ENCODE measurements around the gene HBD.

Gene HBD

DNA sequence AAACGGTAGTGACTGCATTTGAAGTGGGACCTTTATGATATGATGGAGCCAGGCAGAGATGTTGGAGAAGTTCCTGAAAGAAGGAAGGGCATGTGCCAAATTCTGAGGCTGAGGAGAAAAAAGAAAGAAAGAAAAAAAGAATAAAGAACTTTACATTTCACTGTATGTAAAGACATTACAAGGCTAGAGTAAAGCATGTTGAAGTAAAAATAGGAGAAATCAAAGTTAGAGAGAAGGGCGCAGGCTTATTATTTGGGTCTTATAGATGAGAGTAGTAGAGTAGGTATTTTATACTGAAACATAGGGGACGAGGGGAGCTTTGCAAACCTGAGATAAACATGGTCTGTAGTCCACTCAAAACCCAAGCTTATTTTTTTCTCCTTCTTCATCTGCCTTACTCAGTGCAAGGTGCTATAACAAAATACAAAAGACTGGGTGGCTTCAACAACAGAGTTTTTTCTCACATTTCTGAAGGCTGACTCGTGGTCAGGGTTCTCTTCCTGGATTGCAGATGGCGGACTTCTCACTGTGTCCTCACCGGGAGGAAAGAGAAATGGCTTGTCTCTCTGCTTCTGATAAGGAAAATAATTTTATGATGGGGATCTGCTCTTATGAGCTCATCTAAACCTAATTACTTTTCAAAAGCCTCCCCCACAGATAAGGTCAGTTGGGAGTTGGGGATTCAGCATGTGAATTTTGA lies 12.6 kb upstream of the HBD start:
- H3K4me3 ChIP-seq (ENCODE audit: low read depth, low read length): no peak overlapping the region

DNA sequence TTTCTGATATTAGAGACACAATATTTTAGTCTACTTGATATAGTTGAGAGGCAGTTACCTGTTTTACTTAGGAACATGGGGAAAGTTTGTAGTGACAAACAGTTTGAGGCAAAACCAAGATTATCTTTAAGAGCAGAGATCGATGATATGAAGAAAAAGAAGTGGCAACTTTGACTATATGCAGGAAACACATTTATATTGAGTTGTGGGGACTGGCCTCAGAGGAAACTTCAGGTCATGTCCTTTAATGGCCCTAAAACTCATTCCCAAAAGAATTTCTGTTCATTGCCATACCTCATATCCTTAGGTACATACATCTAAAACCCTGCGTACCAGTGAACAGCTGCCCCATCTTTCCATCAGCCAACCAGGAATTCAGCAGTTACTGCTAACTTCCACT lies 10.9 kb upstream of the HBD start:
- no peak overlapping the region for H3K4me3 ChIP-seq (ENCODE audit: low read depth, low read length)
- TF ChIP-seq, protein P1, sequence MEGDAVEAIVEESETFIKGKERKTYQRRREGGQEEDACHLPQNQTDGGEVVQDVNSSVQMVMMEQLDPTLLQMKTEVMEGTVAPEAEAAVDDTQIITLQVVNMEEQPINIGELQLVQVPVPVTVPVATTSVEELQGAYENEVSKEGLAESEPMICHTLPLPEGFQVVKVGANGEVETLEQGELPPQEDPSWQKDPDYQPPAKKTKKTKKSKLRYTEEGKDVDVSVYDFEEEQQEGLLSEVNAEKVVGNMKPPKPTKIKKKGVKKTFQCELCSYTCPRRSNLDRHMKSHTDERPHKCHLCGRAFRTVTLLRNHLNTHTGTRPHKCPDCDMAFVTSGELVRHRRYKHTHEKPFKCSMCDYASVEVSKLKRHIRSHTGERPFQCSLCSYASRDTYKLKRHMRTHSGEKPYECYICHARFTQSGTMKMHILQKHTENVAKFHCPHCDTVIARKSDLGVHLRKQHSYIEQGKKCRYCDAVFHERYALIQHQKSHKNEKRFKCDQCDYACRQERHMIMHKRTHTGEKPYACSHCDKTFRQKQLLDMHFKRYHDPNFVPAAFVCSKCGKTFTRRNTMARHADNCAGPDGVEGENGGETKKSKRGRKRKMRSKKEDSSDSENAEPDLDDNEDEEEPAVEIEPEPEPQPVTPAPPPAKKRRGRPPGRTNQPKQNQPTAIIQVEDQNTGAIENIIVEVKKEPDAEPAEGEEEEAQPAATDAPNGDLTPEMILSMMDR (IDR thresholded peaks at IDR 0.05; ENCODE audit: borderline replicate concordance, insufficient read depth, low read depth, low read length): no peak

More for the DNA sequence above, 12.6 kb upstream of the HBD start:
- TF ChIP-seq, protein P1 (IDR thresholded peaks at IDR 0.05; ENCODE audit: borderline replicate concordance, insufficient read depth, low read depth, low read length): no peak

DNA sequence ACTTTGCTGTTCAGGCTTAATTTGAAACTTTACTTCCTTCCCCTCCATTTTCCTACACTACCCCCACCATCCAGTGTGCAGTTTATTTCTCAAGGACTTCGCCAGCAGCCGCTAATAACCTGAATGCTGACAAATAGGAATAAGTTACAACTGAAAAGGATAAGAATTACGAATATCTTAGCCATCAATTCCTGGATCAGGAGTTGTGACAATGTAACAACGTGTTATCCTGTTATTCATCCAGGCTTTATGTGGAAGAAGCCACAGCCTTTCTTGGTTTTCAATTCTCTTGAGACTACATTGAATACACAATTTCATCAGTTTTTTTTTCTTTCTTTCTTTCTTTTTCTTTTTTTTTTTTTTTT lies 9.5 kb upstream of the HBD start:
- TF ChIP-seq, protein P1 (IDR thresholded peaks at IDR 0.05; ENCODE audit: borderline replicate concordance, insufficient read depth, low read depth, low read length): no peak

DNA sequence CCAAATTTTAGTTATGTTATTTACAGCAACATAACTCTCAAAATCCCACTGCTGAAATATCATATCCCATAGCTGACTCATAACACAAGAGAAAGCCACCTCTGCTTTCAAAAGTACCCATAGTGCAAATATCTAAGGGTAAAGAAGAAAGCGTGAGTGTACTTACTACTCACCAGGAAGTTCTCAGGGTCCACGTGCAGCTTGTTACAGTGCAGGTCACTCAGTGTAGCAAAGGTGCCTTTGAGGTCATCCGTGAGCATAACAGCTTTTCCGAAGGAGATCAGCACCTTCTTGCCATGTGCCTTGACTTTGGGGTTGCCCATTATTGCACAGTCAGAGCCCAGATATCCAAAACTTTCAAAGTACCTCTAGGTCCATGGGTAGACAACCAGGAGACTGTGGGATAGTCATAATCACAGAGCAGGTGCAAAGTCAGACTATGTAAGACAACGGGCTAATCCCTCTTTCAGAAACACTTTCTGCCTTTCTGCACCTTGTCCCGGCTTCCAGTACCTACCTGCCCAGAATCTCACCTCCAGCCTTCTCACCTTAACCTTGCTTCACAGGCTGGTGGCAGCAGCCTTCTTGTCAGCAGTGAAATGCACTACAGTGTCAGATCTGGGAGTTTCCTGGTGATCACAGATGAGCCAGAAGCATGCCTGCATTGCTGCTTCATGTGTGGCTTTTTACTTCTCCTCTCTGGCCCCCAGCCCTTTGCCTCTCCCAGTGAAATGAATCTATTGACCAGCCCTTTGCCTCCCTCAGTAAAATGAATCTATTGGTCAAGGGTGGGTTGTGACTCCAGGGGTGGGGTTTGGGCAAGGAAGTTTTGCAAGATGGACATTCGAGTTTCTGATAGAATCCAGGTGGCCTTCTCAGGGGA lies 8.9 kb upstream of the HBD start:
- no peak overlapping the region for H3K4me3 ChIP-seq (ENCODE audit: low read depth, low read length)
- TF ChIP-seq, protein P1 (IDR thresholded peaks at IDR 0.05; ENCODE audit: borderline replicate concordance, insufficient read depth, low read depth, low read length): no peak

More for the DNA sequence above, 9.5 kb upstream of the HBD start:
- no peak overlapping the region for H3K4me3 ChIP-seq (ENCODE audit: low read depth, low read length)

DNA sequence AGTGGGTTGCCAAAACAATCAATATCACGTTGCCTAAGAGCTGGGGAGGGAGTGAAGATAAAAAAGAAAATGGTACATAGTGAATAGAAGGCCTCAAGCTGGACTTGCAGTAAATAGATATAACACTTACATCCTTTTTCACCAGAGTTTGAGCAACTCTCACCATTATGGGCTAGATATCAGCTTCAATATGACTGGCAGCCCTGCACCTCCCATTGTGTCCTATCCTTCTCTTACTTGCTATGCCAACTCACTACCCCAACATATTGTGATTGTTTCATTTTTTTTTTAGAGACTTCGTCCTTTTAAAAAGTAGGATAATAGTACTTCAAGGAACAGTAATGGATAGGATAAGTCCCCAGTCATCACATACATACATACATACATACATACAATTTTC lies 7.9 kb upstream of the HBD start:
- H3K4me3 ChIP-seq (ENCODE audit: low read depth, low read length): no peak overlapping the region
- TF ChIP-seq, protein P1 (IDR thresholded peaks at IDR 0.05; ENCODE audit: borderline replicate concordance, insufficient read depth, low read depth, low read length): no peak

DNA sequence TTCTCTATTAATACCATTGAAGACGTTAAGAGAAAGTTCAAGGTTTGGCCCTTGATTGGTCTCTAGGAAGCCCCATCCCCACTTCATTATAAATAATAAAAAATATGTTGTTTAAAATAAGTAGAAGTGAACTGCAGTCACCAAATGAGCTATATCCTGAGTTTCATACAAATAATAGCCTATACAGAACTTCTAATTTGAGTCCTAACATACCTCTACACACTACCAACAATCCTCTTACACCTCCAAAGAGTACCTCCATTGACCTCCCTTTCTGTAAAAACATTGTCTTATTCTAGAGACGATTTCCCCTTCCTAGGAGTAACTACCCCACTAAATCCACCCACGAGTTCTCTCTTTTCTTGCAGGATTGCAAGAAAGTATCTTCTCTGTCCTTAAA lies 7.2 kb upstream of the HBD start:
- TF ChIP-seq, protein P1 (IDR thresholded peaks at IDR 0.05; ENCODE audit: borderline replicate concordance, insufficient read depth, low read depth, low read length): no peak
- no peak overlapping the region for H3K4me3 ChIP-seq (ENCODE audit: low read depth, low read length)
